ENCODE results near the gene CDH2. TPM values are rescaled to one million over a fixed set of nuclear protein-coding genes. Genes with fewer than 3 reads are reported as not detected.

Gene CDH2
- total RNA-seq, 2 donors from 2014 or later = 0.41 to 125 TPM

DNA sequence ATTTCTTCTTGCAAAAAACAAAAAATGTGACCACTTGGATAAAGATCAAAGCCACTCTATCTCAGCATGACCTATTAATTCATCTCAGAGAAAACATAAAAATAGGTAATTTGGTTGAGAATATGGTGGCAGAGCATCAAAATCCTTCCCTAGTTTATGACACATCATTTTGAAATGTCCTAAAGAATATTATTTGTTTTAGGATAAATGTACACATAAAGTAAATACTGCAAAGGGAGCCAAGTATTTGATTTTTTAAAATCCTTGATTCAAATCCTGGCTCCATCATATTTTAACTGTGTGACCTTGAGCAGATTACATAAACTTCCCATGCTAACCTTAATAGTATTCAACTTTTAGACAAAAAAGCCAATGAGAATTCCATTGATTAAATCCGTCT is 206.6 kb downstream of the CDH2 start:
- Histone ChIP-seq H3K36me3 (no peaks in the 10 kb centered on the region), H3K4me1 (replicated peaks) (no peaks in the 10 kb centered on the region), H3K9me3 (no peaks in the 10 kb centered on the region), H3K4me3 (no peak overlapping the region), H3K27me3 (replicated peaks; ENCODE audit: insufficient read depth) (no peaks in the 10 kb centered on the region), H3K27ac (no peak overlapping the region)
- TF ChIP-seq, protein P1, sequence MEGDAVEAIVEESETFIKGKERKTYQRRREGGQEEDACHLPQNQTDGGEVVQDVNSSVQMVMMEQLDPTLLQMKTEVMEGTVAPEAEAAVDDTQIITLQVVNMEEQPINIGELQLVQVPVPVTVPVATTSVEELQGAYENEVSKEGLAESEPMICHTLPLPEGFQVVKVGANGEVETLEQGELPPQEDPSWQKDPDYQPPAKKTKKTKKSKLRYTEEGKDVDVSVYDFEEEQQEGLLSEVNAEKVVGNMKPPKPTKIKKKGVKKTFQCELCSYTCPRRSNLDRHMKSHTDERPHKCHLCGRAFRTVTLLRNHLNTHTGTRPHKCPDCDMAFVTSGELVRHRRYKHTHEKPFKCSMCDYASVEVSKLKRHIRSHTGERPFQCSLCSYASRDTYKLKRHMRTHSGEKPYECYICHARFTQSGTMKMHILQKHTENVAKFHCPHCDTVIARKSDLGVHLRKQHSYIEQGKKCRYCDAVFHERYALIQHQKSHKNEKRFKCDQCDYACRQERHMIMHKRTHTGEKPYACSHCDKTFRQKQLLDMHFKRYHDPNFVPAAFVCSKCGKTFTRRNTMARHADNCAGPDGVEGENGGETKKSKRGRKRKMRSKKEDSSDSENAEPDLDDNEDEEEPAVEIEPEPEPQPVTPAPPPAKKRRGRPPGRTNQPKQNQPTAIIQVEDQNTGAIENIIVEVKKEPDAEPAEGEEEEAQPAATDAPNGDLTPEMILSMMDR (IDR thresholded peaks at IDR 0.05) = no peak
- TF ChIP-seq POLR2AphosphoS5 (IDR thresholded peaks at IDR 0.05) = no peak
- TF ChIP-seq POLR2A (IDR thresholded peaks at IDR 0.05) = no peak
- intact Hi-C loops (cut with DNase I) = no loop called here
- WGBS = 90% methylated on average over 1 of the region's 1 CpG
- DNase-seq (ENCODE audit: low spot score) = no peak

DNA sequence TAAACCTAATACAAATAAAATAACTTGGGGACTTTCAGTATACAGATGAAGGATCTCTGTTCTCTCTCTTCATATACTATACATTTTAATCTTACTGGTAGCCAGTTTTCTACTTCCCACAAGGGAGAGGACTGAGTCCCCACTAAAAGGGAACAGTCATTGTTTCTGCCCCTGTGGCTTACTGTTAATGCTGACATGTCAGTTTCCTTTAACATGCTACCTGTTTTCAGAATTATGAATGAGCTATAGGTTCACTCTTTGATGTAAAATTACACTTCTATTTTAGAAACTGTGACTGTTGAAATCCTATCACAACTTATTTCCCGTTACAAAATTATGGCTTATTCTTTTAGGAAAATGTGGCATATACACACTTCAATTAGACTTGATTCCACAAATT is 207.7 kb downstream of the CDH2 start:
- no peaks in the 10 kb centered on the region for H3K36me3 ChIP-seq
- no peaks in the 10 kb centered on the region for H3K27me3 ChIP-seq (replicated peaks; ENCODE audit: insufficient read depth)
- DNase-seq (ENCODE audit: low spot score) = no peak
- no peak for TF ChIP-seq POLR2AphosphoS5 (IDR thresholded peaks at IDR 0.05)
- TF ChIP-seq, protein P1 (IDR thresholded peaks at IDR 0.05) = no peak
- TF ChIP-seq POLR2A (IDR thresholded peaks at IDR 0.05) = no peak
- H3K4me1 ChIP-seq (replicated peaks) = no peaks in the 10 kb centered on the region
- H3K4me3 ChIP-seq = no peak overlapping the region
- no peaks in the 10 kb centered on the region for H3K9me3 ChIP-seq
- intact Hi-C loops (cut with DNase I) = no loop called here
- WGBS = 84% methylated on average over 1 of the region's 1 CpG
- H3K27ac ChIP-seq = no peak overlapping the region

DNA sequence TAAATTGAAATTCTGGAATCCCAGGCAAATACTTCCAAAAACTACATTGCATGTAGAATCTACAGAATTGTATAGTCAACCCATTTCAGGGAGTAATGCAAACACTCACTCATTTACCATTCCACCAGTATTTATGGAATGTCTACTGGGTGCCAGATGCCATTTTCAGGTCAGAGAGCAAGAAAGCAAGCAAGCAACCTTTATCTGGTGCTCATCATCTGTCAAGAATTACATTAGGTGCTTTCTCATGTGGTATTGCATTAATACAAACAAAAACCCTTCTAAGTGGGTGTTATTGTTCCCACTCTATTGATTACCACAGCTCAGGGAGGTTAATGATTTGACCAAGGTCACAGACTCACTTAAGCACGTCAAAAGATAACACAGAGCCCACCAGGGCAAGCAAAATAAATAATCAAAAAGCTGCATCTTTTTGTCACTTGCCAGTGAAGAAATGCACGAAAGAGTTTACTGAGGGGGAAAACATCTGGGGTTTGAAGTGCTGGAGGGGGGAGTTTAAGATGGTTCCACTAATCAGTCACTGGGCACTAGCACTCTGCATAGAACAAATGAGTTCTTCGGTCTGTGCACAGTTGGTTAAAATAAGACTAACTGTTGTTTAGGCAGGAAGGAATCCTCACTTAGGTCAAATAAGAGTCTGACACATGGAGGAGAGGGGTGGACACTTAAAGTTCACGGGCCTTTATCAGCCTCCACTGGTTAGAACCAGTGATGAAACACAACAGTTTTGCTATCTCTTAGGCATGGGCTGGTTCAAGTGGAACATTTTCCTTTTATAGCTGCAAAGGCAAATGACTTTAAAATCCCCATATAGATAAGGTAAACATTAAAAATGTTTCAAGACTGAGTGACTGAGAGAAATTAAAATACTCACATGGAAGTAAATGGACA is 208.8 kb downstream of the CDH2 start:
- no peak for DNase-seq (ENCODE audit: low spot score)
- no peaks in the 10 kb centered on the region for H3K9me3 ChIP-seq
- no peaks in the 10 kb centered on the region for H3K36me3 ChIP-seq
- intact Hi-C loops (cut with DNase I) = no loop called here
- no peaks in the 10 kb centered on the region for H3K4me1 ChIP-seq (replicated peaks)
- 64% methylated on average over 4 of the region's 4 CpGs for WGBS
- H3K4me3 ChIP-seq = no peak overlapping the region
- H3K27me3 ChIP-seq (replicated peaks; ENCODE audit: insufficient read depth) = no peaks in the 10 kb centered on the region
- TF ChIP-seq, protein P1 (IDR thresholded peaks at IDR 0.05) = no peak
- no peak for TF ChIP-seq POLR2AphosphoS5 (IDR thresholded peaks at IDR 0.05)
- TF ChIP-seq POLR2A (IDR thresholded peaks at IDR 0.05) = no peak
- H3K27ac ChIP-seq = no peak overlapping the region

DNA sequence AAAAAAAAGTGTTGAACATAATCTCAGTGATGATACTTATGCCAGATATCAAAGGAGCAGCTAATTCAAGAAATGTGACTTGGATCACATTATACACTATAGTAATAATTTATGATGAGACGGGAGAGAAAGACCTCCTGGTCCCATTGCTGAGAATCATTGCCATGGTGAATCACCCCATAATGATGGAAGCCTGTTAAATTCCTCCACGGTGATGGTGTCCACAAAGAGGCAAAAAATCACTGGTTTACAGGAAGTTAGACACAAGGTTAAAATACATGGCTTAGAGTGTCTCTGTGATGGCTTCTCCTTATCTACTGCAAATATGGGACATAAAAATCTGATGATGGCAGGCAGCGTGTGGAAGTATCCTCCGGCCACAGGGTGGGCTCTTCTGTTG is 210.0 kb downstream of the CDH2 start:
- intact Hi-C loops (cut with DNase I) = no loop called here
- TF ChIP-seq, protein P1 (IDR thresholded peaks at IDR 0.05) = no peak
- no peak for TF ChIP-seq POLR2AphosphoS5 (IDR thresholded peaks at IDR 0.05)
- no peak for TF ChIP-seq POLR2A (IDR thresholded peaks at IDR 0.05)
- 93% methylated on average over 4 of the region's 4 CpGs for WGBS

GRCh38 chr18:27964811-27965210 is 212.1 kb downstream of the CDH2 start:
- Histone ChIP-seq H3K27me3 (replicated peaks; ENCODE audit: insufficient read depth) (no peaks in the 10 kb centered on the region), H3K9me3 (no peaks in the 10 kb centered on the region), H3K4me3 (no peak overlapping the region), H3K27ac (no peak overlapping the region), H3K36me3 (no peaks in the 10 kb centered on the region), H3K4me1 (replicated peaks) (no peaks in the 10 kb centered on the region)
- intact Hi-C loops (cut with DNase I) = no loop called here
- no peak for DNase-seq (ENCODE audit: low spot score)
- WGBS = 27% methylated on average over 1 of the region's 1 CpG
- TF ChIP-seq, protein P1 (IDR thresholded peaks at IDR 0.05) = no peak

More for the DNA sequence above, 210.0 kb downstream of the CDH2 start:
- Histone ChIP-seq H3K9me3 (no peaks in the 10 kb centered on the region), H3K4me1 (replicated peaks) (no peaks in the 10 kb centered on the region), H3K4me3 (no peak overlapping the region), H3K27me3 (replicated peaks; ENCODE audit: insufficient read depth) (no peaks in the 10 kb centered on the region), H3K27ac (no peak overlapping the region), H3K36me3 (no peaks in the 10 kb centered on the region)
- no peak for DNase-seq (ENCODE audit: low spot score)

Measured in prostate gland (tissue), 2 donors.